HG02870 (cell line): Measurements from ENCODE around the gene PRAMEF26.
"Not testable (repeated sequence)": the region's sequence is repeated elsewhere in the genome, so short reads cannot be mapped to it uniquely, and the experiment has no call there.

ENCODE experiments used
- ATAC-seq: cut with Tn5 transposase; IDR thresholded peaks from one replicate; pipeline ENCODE4 v1.9.1; 2021; ENCODE audit warnings: mild to moderate bottlenecking, moderate library complexity; ENCODE audit not compliant: unreplicated experiment

PRAMEF26 gene

GRCh38 chr1:13155909-13156308, at the start of gene PRAMEF26:
TSS of gene PRAMEF26 (minus strand) at chr1:13156009. CDS start at chr1:13153095, 2,914 bp downstream.
- not testable (repeated sequence) for ATAC-seq

DNA sequence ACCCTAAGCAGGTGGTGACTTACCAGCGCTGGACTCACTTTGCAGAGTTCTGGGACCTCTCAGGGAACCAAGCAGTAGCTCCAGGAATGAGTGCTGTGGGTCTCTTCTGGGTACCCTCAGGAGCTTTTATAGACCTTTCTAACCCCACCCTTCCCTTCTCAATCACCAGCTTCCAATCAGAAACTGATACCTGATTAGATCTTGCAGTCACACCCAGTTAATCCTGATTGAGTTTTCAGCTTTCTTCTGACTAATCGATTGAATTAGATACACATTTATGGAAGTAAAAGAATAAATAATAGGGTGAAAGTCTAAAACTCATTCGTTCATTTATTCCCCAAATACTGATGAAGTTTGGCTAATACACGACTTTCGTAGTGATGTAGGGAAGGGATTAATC, 45.5 kb upstream of the PRAMEF26 start, which contains the start of gene PRAMEF13:
Gene PRAMEF13, minus strand, starts transcription at position 101 of the 400 bp plus-strand sequence. CDS start 1,820 bp downstream, outside the sequence.
- not testable (repeated sequence) for ATAC-seq

- ATAC-seq, result not testable (repeated sequence)
These were observed 15.7 kb upstream of the PRAMEF26 start, which contains the start of gene PRAMEF9 for GRCh38 chr1:13171548-13171947. TSS of gene PRAMEF9 (plus strand) at chr1:13171848. CDS start at chr1:13175281, 3,433 bp downstream.

- ATAC-seq, result not testable (repeated sequence)
These were observed 9.7 kb upstream of the PRAMEF26 start, which contains the start of gene HNRNPCL4 for GRCh38 chr1:13165531-13165930. TSS of gene HNRNPCL4 (minus strand) at chr1:13165631. CDS start at chr1:13165467, 164 bp downstream.

- ATAC-seq, result not testable (repeated sequence)
These were observed 39.1 kb downstream of the PRAMEF26 start, which contains the start of gene HNRNPCL2 for GRCh38 chr1:13116754-13117153. TSS of gene HNRNPCL2 (minus strand) at chr1:13116854. CDS start at chr1:13116400, 454 bp downstream.
